Ovary (tissue), 3 donors: ENCODE measurements around the gene HP1BP3.

Experiments used
- POLR2A ChIP-seq: fragments of 450-650 bp; IDR thresholded peaks from one replicate; pipeline ENCODE4 v1.6.1; 2017; ENCODE audit warnings: antibody characterized with exemption, mild to moderate bottlenecking, moderate library complexity
- TF ChIP-seq, protein P1 (sequence below), 3 donors: fragments of 450-650 bp in 2 of 3; fragments of 200-600 bp in 1 of 3; IDR thresholded peaks; one replicate each; pipeline versions ENCODE4 v1.5.1 to v1.8.0; 2016 to 2022; ENCODE audit warnings: antibody characterized with exemption in 3 of 3, mild to moderate bottlenecking in 1 of 3
- donor health status: DM: no; HTN: no; CAD: no.

DNA sequence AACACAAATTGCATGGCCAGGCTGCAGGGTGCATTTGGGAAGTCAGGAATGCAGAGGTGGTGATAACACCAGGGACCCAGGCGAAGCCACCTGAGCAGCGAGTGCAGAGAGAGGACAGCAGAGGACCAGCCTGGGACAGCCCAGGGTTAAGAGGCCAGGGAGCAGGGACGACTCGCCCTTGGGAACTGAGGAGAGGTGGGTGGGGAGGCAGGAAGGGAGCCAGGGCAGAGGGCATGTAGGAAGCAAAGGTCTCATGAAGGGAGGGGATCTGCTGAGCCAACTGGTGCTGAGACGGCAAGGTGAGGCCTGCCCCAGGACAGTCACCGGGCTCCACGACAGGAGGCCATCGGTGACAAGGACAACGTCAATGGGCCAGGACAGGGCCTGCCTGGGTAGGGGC, 85.7 kb downstream of the HP1BP3 start:
- TF ChIP-seq, protein P1, sequence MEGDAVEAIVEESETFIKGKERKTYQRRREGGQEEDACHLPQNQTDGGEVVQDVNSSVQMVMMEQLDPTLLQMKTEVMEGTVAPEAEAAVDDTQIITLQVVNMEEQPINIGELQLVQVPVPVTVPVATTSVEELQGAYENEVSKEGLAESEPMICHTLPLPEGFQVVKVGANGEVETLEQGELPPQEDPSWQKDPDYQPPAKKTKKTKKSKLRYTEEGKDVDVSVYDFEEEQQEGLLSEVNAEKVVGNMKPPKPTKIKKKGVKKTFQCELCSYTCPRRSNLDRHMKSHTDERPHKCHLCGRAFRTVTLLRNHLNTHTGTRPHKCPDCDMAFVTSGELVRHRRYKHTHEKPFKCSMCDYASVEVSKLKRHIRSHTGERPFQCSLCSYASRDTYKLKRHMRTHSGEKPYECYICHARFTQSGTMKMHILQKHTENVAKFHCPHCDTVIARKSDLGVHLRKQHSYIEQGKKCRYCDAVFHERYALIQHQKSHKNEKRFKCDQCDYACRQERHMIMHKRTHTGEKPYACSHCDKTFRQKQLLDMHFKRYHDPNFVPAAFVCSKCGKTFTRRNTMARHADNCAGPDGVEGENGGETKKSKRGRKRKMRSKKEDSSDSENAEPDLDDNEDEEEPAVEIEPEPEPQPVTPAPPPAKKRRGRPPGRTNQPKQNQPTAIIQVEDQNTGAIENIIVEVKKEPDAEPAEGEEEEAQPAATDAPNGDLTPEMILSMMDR (IDR thresholded peaks at IDR 0.05) = no peak
- no peak for TF ChIP-seq POLR2A
